PC-3 (cell line): ENCODE results near the gene LPIN2. TPM values are rescaled to one million over a fixed set of nuclear protein-coding genes. Genes with fewer than 3 reads are reported as not detected.

Experiments
- ATAC-seq: fragments of 200-7000 bp; cut with Tn5 transposase; 2 replicates; pipeline ENCODE4 v1.9.1; 2020; ENCODE audit warnings: mild to moderate bottlenecking, moderate library complexity
- BruUV-seq: library from RNA; stranded (reverse); fragments of 400-500 nt; replicated peaks from 2 replicates; lab custom pipeline; 2021; lab: Mats Ljungman, UMichigan
- CTCF ChIA-PET: fragments of 300-600 bp; sonication (Branson Sonifier 250); formaldehyde crosslinking; loops from one replicate; lab custom pipeline; 2022; ENCODE audit warnings: antibody characterized with exemption; lab: Charles Lee
- POLR2A ChIA-PET: fragments of 300-600 bp; sonication (Branson Sonifier 250); formaldehyde crosslinking; loops from one replicate; lab custom pipeline; 2022; ENCODE audit warnings: antibody characterized with exemption; ENCODE audit not compliant: unreplicated experiment; lab: Charles Lee
- DNase-seq: peaks from one replicate; pipeline ENCODE4 v3.0.0-alpha.2; 2015
- H2AFZ ChIP-seq: fragments of 300-600 bp; sonication (generic); 2 replicates; pipeline ENCODE4 v1.6.0; 2016; ENCODE audit warnings: antibody characterized with exemption, low read length
- H3F3A ChIP-seq: fragments of 300-600 bp; sonication (generic); one replicate; pipeline ENCODE4 v1.6.0; 2017; ENCODE audit warnings: antibody characterized with exemption, low read length, control low read depth, mild to moderate bottlenecking; ENCODE audit not compliant: unreplicated experiment
- H3K27ac ChIP-seq: fragments of 300-600 bp; sonication (generic); 2 replicates; pipeline ENCODE4 v1.5.1; 2016; ENCODE audit warnings: mild to moderate bottlenecking, low read length
- H3K27me3 ChIP-seq: fragments of 300-600 bp; sonication (generic); 2 replicates; pipeline ENCODE4 v1.6.1; 2016; ENCODE audit warnings: low read length, mixed read lengths
- H3K36me3 ChIP-seq: fragments of 300-600 bp; sonication (generic); 2 replicates; pipeline ENCODE4 v1.6.1; 2016; ENCODE audit warnings: low read depth, mixed run types, low read length, mixed read lengths
- H3K4me1 ChIP-seq: fragments of 300-600 bp; sonication (generic); 2 replicates; pipeline ENCODE4 v1.5.1; 2016; ENCODE audit warnings: low read length; ENCODE audit not compliant: insufficient read depth
- H3K4me2 ChIP-seq: fragments of 300-600 bp; sonication (generic); 2 replicates; pipeline ENCODE4 v1.6.0; 2016; ENCODE audit warnings: low read length
- H3K4me3 ChIP-seq: fragments of 300-600 bp; sonication (generic); 2 replicates; pipeline ENCODE4 v1.5.1; 2016; ENCODE audit warnings: mild to moderate bottlenecking, low read length, mixed read lengths
- H3K79me2 ChIP-seq: fragments of 300-600 bp; sonication (generic); 2 replicates; pipeline ENCODE4 v1.6.1; 2017; ENCODE audit warnings: low read length, mixed read lengths
- H3K9ac ChIP-seq: fragments of 300-600 bp; sonication (generic); 2 replicates; pipeline ENCODE4 v1.6.0; 2016; ENCODE audit warnings: mild to moderate bottlenecking, low read length
- H3K9me2 ChIP-seq: fragments of 300-600 bp; sonication (generic); replicated peaks from 2 replicates; pipeline ENCODE4 v1.6.1; 2016; ENCODE audit warnings: mixed run types, low read length, mixed read lengths
- H3K9me3 ChIP-seq: fragments of 300-600 bp; sonication (generic); 2 replicates; pipeline ENCODE4 v1.6.1; 2016; ENCODE audit warnings: low read length, mixed read lengths
- H4K20me1 ChIP-seq: fragments of 300-600 bp; sonication (generic); 2 replicates; pipeline ENCODE4 v1.6.1; 2016; ENCODE audit warnings: low read length, mixed read lengths
- CTCF ChIP-seq: fragments of 300-600 bp; sonication (generic); conservative IDR thresholded peaks from 2 replicates; pipeline ENCODE4 v1.5.1; 2017; ENCODE audit warnings: antibody characterized with exemption, low read depth, mild to moderate bottlenecking, low read length
- EZH2 ChIP-seq: fragments of 300-600 bp; sonication (generic); IDR thresholded peaks from one replicate; pipeline ENCODE4 v1.6.1; 2017; ENCODE audit warnings: antibody characterized with exemption, mild to moderate bottlenecking, low read length; ENCODE audit not compliant: unreplicated experiment
- EZH2phosphoT487 ChIP-seq: fragments of 300-600 bp; sonication (generic); IDR thresholded peaks from 2 replicates; pipeline ENCODE4 v1.6.1; 2018; ENCODE audit warnings: mild to moderate bottlenecking, antibody characterized with exemption, low read length, borderline replicate concordance
- intact Hi-C: fragments of 100-400 bp; cut with micrococcal nuclease; formaldehyde crosslinking; loops from 2 replicates; pipeline ENCODE4 v1.9.0; 2023
- total RNA-seq: library from RNA; depleted of rRNA; stranded (reverse); fragments of >200 nt; gene quantifications from 2 replicates; pipeline ENCODE4 v1.2.3, GENCODE V29; 2014; rRNA removed

LPIN2 gene
- total RNA-seq, 1 experiment from 2014 or later, result 9.8 TPM

GRCh38 chr18:2965797-2966196, 47.1 kb downstream of the LPIN2 start:
- Histone ChIP-seq H3K9me3 (no peaks in the 10 kb centered on the region), H3K4me1 (no peaks in the 10 kb centered on the region), H2AFZ (no peak overlapping the region), H3K4me2 (no peak overlapping the region), H4K20me1 (no peaks in the 10 kb centered on the region), H3K9me2 (no peaks in the 10 kb centered on the region), H3K9ac (no peak overlapping the region), H3K4me3 (no peak overlapping the region), H3K36me3 (no peaks in the 10 kb centered on the region), H3K27ac (no peak overlapping the region), H3K79me2 (peaks cover 6% of the 10 kb centered on the region), H3K27me3 (no peaks in the 10 kb centered on the region), H3F3A (no peaks in the 10 kb centered on the region)
- DNase-seq (no peak), ATAC-seq (no peak)
- CTCF ChIA-PET, result no interaction called here
- no TSS peak for BruUV-seq
- no peak for TF ChIP-seq EZH2phosphoT487
- TF ChIP-seq CTCF, result no peak
- no peak for TF ChIP-seq EZH2
- POLR2A ChIA-PET, result no interaction called here
- intact Hi-C loops, result no loop called here

- H3K79me2 ChIP-seq, result peaks cover 6% of the 10 kb centered on the region
- no TSS peak for BruUV-seq
- H3K27me3 ChIP-seq, result no peaks in the 10 kb centered on the region
- no peak overlapping the region for H3K9ac ChIP-seq
- no peaks in the 10 kb centered on the region for H3K4me1 ChIP-seq
- H3K36me3 ChIP-seq, result no peaks in the 10 kb centered on the region
- ATAC-seq (no peak), DNase-seq (no peak)
- no peak overlapping the region for H3K4me2 ChIP-seq
- no peak overlapping the region for H3K27ac ChIP-seq
- TF ChIP-seq EZH2, result no peak
- TF ChIP-seq CTCF, result no peak
- no peak for TF ChIP-seq EZH2phosphoT487
- no peak overlapping the region for H3K4me3 ChIP-seq
- no peaks in the 10 kb centered on the region for H3F3A ChIP-seq
- POLR2A ChIA-PET, result no interaction called here
- no peak overlapping the region for H2AFZ ChIP-seq
- no peaks in the 10 kb centered on the region for H3K9me3 ChIP-seq
- CTCF ChIA-PET, result no interaction called here
- no peaks in the 10 kb centered on the region for H3K9me2 ChIP-seq
- H4K20me1 ChIP-seq, result no peaks in the 10 kb centered on the region
- intact Hi-C loops, result no loop called here
These were observed 48.5 kb downstream of the LPIN2 start for GRCh38 chr18:2964361-2965010.

Other genes starting within 250 kb of the LPIN2 start
- 17.1 and 24.5 TPM in 2 replicates for gene EMILIN2, start 166.1 kb downstream of the LPIN2 start, total RNA-seq
- 0.07 and 0.12 TPM in 2 replicates for gene MYOM1, start 206.8 kb upstream of the LPIN2 start, total RNA-seq
- gene MYL12A, start 234.7 kb upstream of the LPIN2 start, total RNA-seq, result 254 and 329 TPM in 2 replicates
- 233 and 308 TPM in 2 replicates for gene MYL12B, start 249.0 kb upstream of the LPIN2 start, total RNA-seq